HepG2 (cell line): ENCODE results near the gene RNMT. TPM values are rescaled to one million over a fixed set of nuclear protein-coding genes. Genes with fewer than 3 reads are reported as not detected.
A peak's percentile ranks its signal among the peaks of the same experiment; 100 is the strongest.

Source experiments
- ZFP36 ChIP-seq: fragments of 150-350 bp; IDR thresholded peaks from 2 replicates; pipeline ENCODE4 v1.6.1; 2018; ENCODE audit warnings: borderline replicate concordance, low read length, low read depth; ENCODE audit not compliant: partially characterized antibody
- ZNF614 ChIP-seq: IDR thresholded peaks from 2 replicates; pipeline ENCODE4 v1.6.1; 2018; ENCODE audit warnings: missing biosample characterization, missing genetic modification reagents, inconsistent platforms, borderline replicate concordance
- polyA plus RNA-seq, 8 experiments: library from polyadenylated mRNA; depleted of rRNA in 3 of 8; stranded (reverse) in 7 of 8; unstranded in 1 of 8; fragments of >200 nt; fragmentation: Illumina TruSeq in 4 of 8; extraction: Trizol in 4 of 8; gene quantifications; 2 replicates each; pipeline versions ENCODE4 v1.2.1 to v1.2.3, GENCODE V29; 2011 to 2016; ENCODE audit warnings: low read depth in 4 of 8, missing spikeins in 1 of 8, mixed read lengths in 1 of 8; ENCODE audit not compliant: insufficient read depth in 1 of 8
- total RNA-seq, 5 experiments: library from RNA; depleted of rRNA; stranded (reverse); fragments of >200 nt; fragmentation: Illumina TruSeq; extraction: Trizol; gene quantifications; 2 replicates each; pipeline ENCODE4 v1.2.3, GENCODE V29; 2016; ENCODE audit warnings: low read depth in 1 of 5
- TF ChIP-seq, protein P1 (sequence below): sonication (generic); formaldehyde crosslinking; IDR thresholded peaks from 2 replicates; pipeline ENCODE4 v1.4.0; 2020; ENCODE audit warnings: missing genetic modification reagents
- TF ChIP-seq, protein P2 (sequence below): sonication (generic); formaldehyde crosslinking; conservative IDR thresholded peaks from 2 replicates; pipeline ENCODE4 v1.4.0; 2020; ENCODE audit warnings: missing genetic modification reagents
- TF ChIP-seq, protein P3 (sequence below): sonication (generic); formaldehyde crosslinking; IDR thresholded peaks from 2 replicates; pipeline ENCODE4 v1.8.0; 2022; ENCODE audit warnings: missing genetic modification reagents, mild to moderate bottlenecking, borderline replicate concordance
- TF ChIP-seq, protein P4 (sequence below): sonication (generic); formaldehyde crosslinking; IDR thresholded peaks from 2 replicates; pipeline ENCODE4 v1.4.0; 2020; ENCODE audit warnings: missing genetic modification reagents, borderline replicate concordance
- TF ChIP-seq, protein P5 (sequence below), 2 experiments: fragments of 450-650 bp in 1 of 2; sonication (generic) in 1 of 2; formaldehyde crosslinking in 1 of 2; IDR thresholded peaks; 2 replicates each; pipeline versions ENCODE4 v1.6.1 to v1.8.0; 2016 to 2022; ENCODE audit warnings: antibody characterized with exemption in 1 of 2, mild to moderate bottlenecking in 1 of 2, missing genetic modification reagents in 1 of 2

Gene RNMT
- total and polyA plus RNA-seq, 2 of the 13 experiments (the other 11 are each of a cell fraction or from before 2014, with no cell fraction given): 22.9 to 24.4 TPM

DNA sequence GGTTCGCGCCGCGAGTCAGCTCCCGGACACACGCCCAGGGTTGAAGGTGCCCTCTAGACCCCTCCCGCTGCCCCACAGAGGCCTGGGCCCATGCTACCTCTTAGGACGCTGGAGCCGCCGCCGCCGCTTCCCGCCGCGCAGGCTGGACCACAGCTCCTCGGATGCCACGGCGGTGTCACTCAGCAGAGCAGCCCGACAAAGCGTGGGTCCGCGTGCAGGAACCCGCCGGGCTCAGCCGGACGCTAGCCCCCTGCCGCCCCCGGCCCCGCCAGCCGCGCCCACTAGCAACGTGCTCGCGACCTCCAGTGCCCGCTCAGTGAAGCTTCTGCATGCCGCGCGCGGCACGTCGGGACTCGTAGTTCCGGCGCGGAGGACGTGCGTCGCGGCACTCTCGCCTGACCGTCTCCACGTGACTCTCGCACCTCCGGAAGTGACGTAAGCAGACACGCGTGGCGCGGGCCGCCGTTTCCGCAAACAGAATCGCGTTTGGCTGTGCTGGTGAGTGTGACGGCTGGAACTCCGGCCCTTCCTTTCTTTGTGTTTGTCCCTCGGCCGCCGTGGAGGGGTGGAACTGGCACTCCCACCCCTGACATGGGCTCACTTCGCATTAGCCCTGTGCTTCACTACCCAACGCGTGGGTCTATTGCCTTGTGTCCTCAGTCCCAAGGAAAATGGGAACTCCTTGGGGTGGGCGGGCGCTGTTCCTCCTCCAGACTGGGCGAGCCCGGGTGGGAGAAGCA lies at the start of gene RNMT, which contains the start of gene FAM210A (continued):
- TF ChIP-seq, protein P1, sequence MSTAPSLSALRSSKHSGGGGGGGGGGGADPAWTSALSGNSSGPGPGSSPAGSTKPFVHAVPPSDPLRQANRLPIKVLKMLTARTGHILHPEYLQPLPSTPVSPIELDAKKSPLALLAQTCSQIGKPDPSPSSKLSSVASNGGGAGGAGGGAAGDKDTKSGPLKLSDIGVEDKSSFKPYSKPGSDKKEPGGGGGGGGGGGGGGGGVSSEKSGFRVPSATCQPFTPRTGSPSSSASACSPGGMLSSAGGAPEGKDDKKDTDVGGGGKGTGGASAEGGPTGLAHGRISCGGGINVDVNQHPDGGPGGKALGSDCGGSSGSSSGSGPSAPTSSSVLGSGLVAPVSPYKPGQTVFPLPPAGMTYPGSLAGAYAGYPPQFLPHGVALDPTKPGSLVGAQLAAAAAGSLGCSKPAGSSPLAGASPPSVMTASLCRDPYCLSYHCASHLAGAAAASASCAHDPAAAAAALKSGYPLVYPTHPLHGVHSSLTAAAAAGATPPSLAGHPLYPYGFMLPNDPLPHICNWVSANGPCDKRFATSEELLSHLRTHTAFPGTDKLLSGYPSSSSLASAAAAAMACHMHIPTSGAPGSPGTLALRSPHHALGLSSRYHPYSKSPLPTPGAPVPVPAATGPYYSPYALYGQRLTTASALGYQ: 0 out of 2 replicates have a peak, but pooled peaks have one; percentile 2
- TF ChIP-seq, protein P2, sequence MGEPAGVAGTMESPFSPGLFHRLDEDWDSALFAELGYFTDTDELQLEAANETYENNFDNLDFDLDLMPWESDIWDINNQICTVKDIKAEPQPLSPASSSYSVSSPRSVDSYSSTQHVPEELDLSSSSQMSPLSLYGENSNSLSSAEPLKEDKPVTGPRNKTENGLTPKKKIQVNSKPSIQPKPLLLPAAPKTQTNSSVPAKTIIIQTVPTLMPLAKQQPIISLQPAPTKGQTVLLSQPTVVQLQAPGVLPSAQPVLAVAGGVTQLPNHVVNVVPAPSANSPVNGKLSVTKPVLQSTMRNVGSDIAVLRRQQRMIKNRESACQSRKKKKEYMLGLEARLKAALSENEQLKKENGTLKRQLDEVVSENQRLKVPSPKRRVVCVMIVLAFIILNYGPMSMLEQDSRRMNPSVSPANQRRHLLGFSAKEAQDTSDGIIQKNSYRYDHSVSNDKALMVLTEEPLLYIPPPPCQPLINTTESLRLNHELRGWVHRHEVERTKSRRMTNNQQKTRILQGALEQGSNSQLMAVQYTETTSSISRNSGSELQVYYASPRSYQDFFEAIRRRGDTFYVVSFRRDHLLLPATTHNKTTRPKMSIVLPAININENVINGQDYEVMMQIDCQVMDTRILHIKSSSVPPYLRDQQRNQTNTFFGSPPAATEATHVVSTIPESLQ (CRISPR knock-in tag): 0 out of 2 replicates have a peak, but pooled peaks have one; percentile 63
- no peak for TF ChIP-seq ZFP36
- TF ChIP-seq ZNF614 (CRISPR knock-in tag): peak; percentile 32; the same call in 1 of the 2 replicates
- TF ChIP-seq, protein P3, sequence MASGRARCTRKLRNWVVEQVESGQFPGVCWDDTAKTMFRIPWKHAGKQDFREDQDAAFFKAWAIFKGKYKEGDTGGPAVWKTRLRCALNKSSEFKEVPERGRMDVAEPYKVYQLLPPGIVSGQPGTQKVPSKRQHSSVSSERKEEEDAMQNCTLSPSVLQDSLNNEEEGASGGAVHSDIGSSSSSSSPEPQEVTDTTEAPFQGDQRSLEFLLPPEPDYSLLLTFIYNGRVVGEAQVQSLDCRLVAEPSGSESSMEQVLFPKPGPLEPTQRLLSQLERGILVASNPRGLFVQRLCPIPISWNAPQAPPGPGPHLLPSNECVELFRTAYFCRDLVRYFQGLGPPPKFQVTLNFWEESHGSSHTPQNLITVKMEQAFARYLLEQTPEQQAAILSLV: peak; percentile 57
- TF ChIP-seq, protein P4, sequence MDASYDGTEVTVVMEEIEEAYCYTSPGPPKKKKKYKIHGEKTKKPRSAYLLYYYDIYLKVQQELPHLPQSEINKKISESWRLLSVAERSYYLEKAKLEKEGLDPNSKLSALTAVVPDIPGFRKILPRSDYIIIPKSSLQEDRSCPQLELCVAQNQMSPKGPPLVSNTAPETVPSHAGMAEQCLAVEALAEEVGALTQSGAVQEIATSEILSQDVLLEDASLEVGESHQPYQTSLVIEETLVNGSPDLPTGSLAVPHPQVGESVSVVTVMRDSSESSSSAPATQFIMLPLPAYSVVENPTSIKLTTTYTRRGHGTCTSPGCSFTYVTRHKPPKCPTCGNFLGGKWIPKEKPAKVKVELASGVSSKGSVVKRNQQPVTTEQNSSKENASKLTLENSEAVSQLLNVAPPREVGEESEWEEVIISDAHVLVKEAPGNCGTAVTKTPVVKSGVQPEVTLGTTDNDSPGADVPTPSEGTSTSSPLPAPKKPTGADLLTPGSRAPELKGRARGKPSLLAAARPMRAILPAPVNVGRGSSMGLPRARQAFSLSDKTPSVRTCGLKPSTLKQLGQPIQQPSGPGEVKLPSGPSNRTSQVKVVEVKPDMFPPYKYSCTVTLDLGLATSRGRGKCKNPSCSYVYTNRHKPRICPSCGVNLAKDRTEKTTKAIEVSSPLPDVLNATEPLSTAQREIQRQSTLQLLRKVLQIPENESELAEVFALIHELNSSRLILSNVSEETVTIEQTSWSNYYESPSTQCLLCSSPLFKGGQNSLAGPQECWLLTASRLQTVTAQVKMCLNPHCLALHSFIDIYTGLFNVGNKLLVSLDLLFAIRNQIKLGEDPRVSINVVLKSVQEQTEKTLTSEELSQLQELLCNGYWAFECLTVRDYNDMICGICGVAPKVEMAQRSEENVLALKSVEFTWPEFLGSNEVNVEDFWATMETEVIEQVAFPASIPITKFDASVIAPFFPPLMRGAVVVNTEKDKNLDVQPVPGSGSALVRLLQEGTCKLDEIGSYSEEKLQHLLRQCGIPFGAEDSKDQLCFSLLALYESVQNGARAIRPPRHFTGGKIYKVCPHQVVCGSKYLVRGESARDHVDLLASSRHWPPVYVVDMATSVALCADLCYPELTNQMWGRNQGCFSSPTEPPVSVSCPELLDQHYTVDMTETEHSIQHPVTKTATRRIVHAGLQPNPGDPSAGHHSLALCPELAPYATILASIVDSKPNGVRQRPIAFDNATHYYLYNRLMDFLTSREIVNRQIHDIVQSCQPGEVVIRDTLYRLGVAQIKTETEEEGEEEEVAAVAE: no peak; the same call in 1 of the 2 replicates
- TF ChIP-seq, protein P5, sequence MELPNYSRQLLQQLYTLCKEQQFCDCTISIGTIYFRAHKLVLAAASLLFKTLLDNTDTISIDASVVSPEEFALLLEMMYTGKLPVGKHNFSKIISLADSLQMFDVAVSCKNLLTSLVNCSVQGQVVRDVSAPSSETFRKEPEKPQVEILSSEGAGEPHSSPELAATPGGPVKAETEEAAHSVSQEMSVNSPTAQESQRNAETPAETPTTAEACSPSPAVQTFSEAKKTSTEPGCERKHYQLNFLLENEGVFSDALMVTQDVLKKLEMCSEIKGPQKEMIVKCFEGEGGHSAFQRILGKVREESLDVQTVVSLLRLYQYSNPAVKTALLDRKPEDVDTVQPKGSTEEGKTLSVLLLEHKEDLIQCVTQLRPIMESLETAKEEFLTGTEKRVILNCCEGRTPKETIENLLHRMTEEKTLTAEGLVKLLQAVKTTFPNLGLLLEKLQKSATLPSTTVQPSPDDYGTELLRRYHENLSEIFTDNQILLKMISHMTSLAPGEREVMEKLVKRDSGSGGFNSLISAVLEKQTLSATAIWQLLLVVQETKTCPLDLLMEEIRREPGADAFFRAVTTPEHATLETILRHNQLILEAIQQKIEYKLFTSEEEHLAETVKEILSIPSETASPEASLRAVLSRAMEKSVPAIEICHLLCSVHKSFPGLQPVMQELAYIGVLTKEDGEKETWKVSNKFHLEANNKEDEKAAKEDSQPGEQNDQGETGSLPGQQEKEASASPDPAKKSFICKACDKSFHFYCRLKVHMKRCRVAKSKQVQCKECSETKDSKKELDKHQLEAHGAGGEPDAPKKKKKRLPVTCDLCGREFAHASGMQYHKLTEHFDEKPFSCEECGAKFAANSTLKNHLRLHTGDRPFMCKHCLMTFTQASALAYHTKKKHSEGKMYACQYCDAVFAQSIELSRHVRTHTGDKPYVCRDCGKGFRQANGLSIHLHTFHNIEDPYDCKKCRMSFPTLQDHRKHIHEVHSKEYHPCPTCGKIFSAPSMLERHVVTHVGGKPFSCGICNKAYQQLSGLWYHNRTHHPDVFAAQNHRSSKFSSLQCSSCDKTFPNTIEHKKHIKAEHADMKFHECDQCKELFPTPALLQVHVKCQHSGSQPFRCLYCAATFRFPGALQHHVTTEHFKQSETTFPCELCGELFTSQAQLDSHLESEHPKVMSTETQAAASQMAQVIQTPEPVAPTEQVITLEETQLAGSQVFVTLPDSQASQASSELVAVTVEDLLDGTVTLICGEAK (IDR thresholded peaks at IDR 0.05): peak; percentile 54; the same call in 1 of the 2 replicates
- TF ChIP-seq, protein P5 (CRISPR knock-in tag; IDR thresholded peaks at IDR 0.05): peak; percentile 94
